CD4-positive, alpha-beta T cell treated with Interleukin-15 for 1 hour (primary cell): ENCODE results near the gene ALDOA.
A peak's percentile ranks its signal among the peaks of the same experiment; 100 is the strongest.

ENCODE experiments used
- DNase-seq: peaks from one replicate; pipeline ENCODE4 v3.0.0-alpha.2; 2020

ALDOA gene

DNA sequence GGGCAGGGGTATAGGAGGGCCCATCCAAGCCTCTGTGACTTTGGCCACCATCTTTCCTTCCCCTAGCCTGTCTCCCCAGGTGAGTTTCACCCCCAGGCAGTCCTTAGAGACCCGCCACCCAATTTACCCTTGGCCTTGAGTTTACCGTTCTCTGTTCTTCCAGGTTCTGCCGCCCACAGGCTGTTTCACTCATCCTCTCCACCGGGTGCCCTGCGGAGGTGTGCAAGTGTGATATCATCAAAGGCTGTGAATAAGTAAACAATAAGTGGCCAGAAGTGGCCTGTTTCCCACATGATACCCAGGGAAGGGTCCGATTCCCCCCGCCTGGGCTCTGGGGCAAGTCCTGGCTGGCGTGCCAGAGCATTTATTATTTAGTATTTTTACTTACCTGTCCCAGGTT, 19.4 kb upstream of the ALDOA start:
- no peak for DNase-seq

- DNase-seq: no peak
These were observed 19.0 kb upstream of the ALDOA start for GRCh38 chr16:30046588-30046987.

DNA sequence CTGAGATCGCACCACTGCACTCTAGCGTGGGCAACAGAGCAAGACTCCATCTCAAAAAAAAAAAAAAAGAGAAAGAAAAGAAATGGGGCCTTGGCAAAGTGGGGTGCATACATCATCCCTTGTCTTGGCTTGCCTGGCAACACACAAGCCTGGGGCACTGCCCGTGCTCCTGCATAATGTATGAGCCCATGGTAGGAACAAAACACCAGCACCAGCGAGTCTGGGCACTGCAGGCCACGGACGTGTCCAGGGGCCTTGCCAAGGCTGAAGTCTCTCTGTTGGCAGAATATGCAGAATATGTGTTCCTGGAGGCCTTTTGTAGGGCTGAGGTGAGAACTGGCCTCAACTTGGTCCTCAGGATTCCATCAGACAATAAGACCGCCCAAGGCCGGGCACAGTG, 15.7 kb upstream of the ALDOA start:
- DNase-seq: no peak

- DNase-seq: no peak
These were observed 14.0 kb upstream of the ALDOA start for GRCh38 chr16:30051518-30051917.

DNA sequence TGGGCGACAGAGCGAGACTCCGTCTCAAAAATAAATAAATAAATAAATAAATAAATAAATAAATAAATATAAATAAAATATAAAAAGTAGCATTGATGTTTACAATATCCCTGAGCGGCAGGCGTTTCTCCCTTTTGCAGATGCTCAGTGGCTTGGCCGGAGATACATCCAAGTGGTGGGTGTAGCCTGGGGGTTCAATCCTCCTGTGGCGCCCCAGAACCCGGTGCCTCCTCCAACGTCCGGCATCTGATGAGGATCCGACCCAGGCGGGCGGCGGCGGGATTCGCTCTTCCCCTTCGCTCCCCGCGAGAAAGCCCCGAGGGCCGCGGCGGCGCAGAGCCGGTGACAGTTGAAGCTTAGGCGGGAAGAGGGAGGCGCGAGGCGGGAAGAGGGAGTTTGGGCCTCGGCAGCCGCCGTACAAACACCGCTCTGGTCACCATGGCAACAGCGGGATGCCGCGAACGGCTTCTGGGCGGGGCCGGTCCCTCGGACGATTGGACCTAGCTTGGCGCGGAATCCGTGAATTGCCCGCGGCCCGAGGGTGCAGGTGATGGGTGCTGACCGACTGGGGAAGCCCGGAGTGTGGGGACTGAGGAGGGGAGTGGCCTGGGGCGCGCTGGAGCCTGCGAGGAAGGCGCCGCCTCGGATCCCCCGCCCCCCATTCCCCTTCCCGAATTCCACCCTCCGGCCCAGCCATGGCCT, 12.7 kb upstream of the ALDOA start:
- DNase-seq: peak; percentile 88

- DNase-seq: no peak
These were observed 12.1 kb upstream of the ALDOA start for GRCh38 chr16:30053376-30054015.

DNA sequence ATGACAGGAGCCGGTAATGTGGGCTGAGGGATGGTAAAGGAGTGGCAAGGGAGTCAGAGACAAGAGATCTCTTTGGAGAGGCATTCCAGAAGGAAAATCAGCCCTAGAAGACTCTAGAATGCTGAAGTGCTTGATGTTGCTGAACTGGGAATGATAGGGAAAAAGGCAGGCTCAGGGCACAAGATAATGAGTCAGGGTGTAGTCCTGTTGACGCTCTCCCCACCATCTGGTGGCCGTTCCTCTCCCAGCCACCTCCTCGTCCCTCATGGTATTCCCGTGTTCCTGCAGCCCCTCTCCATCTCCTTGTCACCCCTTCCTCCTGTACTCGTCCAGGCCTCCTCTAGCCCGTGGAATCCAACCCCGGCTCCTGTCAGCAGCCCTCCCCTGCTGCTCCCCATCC, 11.1 kb upstream of the ALDOA start:
- no peak for DNase-seq

GRCh38 chr16:30054959-30055553, 10.5 kb upstream of the ALDOA start:
- peak; percentile 39 for DNase-seq

GRCh38 chr16:30060346-30060745, 5.2 kb upstream of the ALDOA start:
- DNase-seq: no peak

- DNase-seq: no peak
These were observed 4.6 kb upstream of the ALDOA start for GRCh38 chr16:30060836-30061554.

DNA sequence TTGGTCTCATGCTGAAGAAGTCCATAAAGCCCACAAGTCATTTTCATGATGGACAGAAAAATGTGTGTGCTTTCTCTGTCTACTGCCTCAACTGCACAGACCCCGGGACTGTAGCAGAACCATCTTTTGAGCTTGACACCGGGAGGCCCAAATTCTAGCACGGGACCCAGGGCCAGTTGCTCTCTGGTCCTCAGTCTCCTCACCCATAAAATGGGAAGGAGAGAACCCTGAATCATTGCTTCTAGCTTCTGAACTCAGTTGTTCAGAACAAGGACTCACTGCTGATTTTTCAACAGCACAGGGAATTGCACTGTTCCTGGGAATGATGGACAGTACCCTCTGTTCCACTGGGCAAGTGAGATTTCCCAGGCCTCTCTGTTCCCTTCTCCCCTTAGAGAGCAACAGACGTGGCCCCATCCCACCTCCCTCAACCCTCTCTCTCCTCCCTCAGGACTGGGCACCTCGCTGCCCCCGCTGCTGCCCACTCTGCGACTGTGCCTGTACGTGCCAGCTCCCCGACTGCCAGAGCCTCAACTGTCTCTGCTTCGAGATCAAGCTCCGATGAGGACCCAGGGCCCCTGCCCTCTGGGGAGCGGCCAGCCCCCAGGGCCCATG, 2.2 kb upstream of the ALDOA start:
- no peak for DNase-seq

- peak; percentile 78 for DNase-seq
These were observed 1.4 kb upstream of the ALDOA start for GRCh38 chr16:30063893-30064728.

DNA sequence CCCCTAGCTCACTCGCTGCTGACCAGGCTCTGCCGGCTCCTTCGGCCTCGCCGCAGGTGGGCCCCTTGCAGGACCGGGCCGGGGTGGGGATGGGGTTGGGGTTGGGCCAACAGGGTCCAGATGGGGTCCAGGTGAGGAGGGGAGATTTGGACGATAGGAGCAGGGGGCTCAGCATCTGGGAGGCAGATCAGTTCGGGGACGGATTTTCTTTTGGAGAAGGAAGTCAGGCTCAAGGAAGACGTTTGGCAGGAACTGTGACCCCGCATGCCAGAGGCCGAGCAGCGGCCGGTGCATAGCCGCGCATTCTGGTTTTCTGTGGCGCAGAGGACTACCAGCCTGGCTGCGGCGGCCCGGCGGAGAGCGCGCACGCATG, 845 bp upstream of the ALDOA start:
- DNase-seq: no peak

DNA sequence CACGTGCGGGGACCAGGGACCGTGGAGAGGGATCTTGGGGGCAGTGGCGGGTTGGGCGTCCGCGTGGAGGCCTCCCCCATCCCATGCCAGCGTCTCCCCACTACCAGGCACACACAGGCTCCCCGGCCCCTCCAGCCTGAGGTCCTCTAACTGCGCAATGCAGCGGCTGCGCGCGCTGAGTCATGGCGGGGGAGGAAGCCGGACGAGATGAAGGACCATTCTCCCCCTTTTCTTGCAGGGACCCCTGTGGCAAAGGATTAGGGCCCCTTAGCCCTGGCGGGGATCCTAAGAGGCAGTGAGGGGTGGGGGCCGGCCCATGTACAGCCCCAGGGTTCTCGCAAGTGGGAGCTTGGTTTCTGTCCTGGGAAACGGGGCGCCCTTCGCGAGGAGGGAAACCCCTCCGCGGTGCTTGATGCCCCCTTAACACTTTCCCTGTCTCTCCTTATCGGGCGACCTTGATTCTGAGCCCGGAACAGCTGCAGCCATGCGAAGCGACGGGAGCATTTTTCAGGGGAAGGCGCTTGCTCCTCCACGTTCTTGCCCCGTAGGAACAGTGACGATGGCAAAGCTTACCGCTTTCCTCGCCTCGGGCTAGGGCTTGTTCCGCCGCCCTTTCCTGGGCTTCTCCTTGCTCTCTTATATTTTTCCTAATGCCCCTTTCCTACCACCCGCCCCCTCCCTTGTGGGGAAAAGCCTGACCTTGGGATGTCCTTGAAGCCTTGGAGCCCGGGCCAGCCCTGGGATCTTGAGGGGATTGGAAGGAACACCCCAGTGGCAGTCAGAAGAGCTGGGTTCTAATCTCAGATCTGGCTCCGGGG, 592 bp downstream of the ALDOA start:
- peak; percentile 37 for DNase-seq

GRCh38 chr16:30066761-30067583, 1.4 kb downstream of the ALDOA start:
- no peak for DNase-seq

DNA sequence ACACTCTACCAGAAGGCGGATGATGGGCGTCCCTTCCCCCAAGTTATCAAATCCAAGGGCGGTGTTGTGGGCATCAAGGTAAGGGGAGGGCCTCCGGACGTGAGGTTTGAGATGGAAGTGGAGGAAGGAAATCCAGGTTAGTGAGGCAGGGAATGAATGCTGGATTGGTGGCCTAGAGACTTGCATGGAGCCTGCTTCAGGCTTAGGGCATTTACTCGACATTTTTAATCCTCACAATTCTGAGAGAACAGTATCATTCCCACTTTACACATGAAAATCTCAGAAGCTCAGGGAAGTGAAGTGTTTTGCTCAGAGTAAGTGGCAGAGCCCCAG, 2.0 kb downstream of the ALDOA start:
- DNase-seq: no peak

DNA sequence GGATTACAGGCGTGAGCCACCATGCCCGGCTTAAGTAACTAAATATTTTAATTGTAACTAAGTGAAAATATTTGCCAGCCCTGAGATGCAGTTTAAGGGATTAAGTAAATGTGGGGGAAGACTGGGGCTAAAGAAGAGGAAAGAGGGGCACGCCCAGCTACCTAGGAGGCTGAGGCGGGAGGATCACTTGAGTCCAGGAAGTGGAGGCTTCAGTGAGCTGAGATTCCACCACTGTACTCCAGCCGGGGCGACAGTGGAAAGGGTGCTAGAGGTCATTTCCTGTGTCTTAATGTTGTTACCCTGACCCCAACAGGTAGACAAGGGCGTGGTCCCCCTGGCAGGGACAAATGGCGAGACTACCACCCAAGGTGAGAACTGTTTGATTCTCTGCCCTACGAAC, 2.8 kb downstream of the ALDOA start:
- DNase-seq: no peak

- DNase-seq: peak; percentile 55
These were observed 3.4 kb downstream of the ALDOA start for GRCh38 chr16:30068750-30069610.

- no peak for DNase-seq
These were observed 4.3 kb downstream of the ALDOA start for GRCh38 chr16:30069611-30070462.
